Effector memory CD8-positive, alpha-beta T cell (primary cell): ENCODE data around the gene HAND1.

Source experiments
- ATAC-seq: fragments of 150-1000 bp; cut with Tn5 transposase; replicated peaks from 2 replicates; pipeline ENCODE4 v1.10.0; 2021; ENCODE audit warnings: mild to moderate bottlenecking, moderate library complexity
- DNase-seq, 3 experiments: peaks; one replicate each; pipeline ENCODE4 v3.0.0; 2021
- H3K27ac Mint-ChIP-seq, 2 donors: one replicate each; pipeline ENCODE4 v1.8.0; 2022; ENCODE audit warnings: mild to moderate bottlenecking in 2 of 2, mixed read lengths in 2 of 2, moderate library complexity in 2 of 2
- H3K27me3 Mint-ChIP-seq, 2 donors: one replicate each; pipeline ENCODE4 v1.8.0; 2022; ENCODE audit warnings: mixed read lengths in 2 of 2
- H3K36me3 Mint-ChIP-seq: one replicate; pipeline ENCODE4 v1.8.0; 2022; ENCODE audit warnings: mild to moderate bottlenecking, moderate library complexity, mixed read lengths; ENCODE audit not compliant: insufficient read depth
- H3K4me1 Mint-ChIP-seq, 2 donors: one replicate each; pipeline ENCODE4 v1.8.0; 2022; ENCODE audit warnings: low read depth in 2 of 2, mixed read lengths in 2 of 2
- H3K4me3 Mint-ChIP-seq, 2 donors: one replicate each; pipeline ENCODE4 v1.8.0; 2022; ENCODE audit warnings: mild to moderate bottlenecking in 2 of 2, mixed read lengths in 2 of 2, moderate library complexity in 2 of 2
- H3K9me3 Mint-ChIP-seq, 2 donors: one replicate each; pipeline ENCODE4 v1.8.0; 2022; ENCODE audit warnings: mixed read lengths in 2 of 2
- total RNA-seq, 9 experiments: gene quantifications; one replicate each; lab custom pipeline; 2026; lab: John Stamatoyannopoulos, UW

The HAND1 gene
- 0 to 0.11 (median 0) reads per million in 9 experiments for total RNA-seq

DNA sequence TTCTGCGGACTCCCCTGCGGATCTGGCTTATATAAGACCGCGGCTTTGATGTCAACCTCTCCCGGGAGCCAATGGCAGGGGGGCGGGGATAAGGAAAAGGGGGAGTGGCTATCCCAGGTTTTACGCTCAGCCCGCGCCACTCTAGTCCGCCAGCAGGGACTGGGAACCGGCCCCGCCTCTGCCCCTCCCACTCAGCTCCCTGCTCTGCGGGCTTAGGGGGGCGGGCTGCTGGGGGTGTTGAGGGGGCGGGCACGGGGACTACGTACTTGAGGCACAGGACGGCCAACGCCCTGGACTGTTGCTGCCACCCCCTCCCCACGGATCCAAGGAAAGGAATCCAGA lies at the start of gene HAND1:
Gene HAND1, minus strand, starts transcription at position 4 of the 342 bp plus-strand sequence. CDS start 219 bp downstream, outside the sequence.
- Mint-ChIP-seq H3K27ac (no peak within 1 kb of the TSS), H3K36me3 (peaks cover 6% of the 10 kb centered on the region), H3K4me1 (peaks cover 31 to 47% of the 10 kb centered on the region in 2 donors), H3K27me3 (peaks cover 84 to 94% of the 10 kb centered on the region in 2 donors), H3K9me3 (no peaks in the 10 kb centered on the region), H3K4me3 (peak within 1 kb of the TSS; percentile 60 to 69)
- no peak for DNase-seq
- ATAC-seq: no peak

DNA sequence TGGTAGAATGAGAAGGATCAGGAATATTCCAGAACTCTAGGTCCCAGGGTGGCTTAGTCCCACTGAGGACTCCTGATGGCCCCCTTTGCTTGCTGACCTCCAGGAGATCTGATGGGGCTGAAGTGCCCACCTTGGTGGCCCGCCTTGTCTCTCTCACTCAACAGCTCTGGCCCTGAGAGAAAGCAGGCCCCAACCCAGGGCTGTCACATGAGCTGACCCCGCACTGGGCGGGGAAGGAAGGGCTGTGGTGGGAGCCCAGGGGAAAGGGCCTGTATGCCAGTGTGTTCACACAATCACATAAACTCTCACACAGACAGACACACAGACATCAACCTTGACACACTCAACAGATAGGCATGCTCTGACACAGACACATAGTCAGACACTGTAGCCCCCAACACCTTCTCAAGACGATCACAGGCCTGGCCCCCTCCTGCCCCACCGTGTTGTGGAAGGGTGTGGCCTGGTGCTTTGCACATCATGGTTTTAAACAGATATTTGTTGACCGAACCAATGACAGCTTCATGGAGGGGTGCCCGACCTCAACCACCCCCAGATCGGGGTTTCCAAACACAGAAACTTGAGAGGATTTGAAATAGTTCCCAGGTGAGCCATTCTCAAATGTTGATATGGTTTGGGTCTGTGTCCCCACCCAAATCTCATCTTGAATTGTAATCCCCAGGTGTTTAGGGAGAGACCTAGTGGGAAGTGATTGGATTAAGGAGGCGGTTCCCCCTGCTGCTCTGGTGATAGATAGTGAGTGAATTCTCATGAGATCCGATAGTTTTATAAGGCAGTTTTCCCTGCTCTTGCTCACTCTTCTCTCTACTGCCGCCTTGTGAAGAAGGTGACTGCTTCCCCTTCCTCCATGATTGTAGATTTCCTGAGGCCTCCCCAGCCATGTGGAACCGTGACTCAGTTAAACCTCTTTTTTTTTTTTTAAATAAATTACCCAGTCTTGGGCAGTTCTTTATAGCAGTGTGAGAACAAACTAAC lies 48.5 kb upstream of the HAND1 start:
- Mint-ChIP-seq H3K4me1 (no peaks in the 10 kb centered on the region), H3K27ac (no peak overlapping the region), H3K4me3 (no peak overlapping the region), H3K9me3 (no peaks in the 10 kb centered on the region), H3K36me3 (no peaks in the 10 kb centered on the region), H3K27me3 (peaks cover 33 to 79% of the 10 kb centered on the region in 2 donors)
- no peak for ATAC-seq
- DNase-seq: no peak

DNA sequence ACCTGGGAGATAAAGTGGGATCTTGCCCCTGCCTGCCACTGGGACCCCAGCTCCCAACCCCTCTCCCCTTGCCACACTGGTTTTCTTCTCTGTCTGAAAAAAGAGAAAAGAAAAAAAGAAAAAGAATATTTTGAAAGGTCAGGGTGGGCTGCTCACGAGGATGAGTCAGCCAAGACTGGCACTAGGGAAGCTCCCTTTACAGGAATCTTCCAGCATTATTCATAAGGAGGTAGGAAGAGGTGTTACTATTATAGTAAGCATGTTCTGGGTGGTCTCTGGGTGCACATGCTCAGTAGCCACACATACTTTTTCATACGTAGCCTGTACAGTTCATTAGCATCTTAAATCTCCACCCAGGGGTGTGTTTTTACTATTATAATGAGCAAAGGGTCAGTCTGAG lies 46.8 kb upstream of the HAND1 start:
- no peak overlapping the region for H3K4me3 Mint-ChIP-seq
- no peak for ATAC-seq
- H3K27me3 Mint-ChIP-seq: peaks cover 41 to 87% of the 10 kb centered on the region in 2 donors
- no peaks in the 10 kb centered on the region for H3K9me3 Mint-ChIP-seq
- DNase-seq: no peak
- H3K4me1 Mint-ChIP-seq: peaks cover 0 to 3% of the 10 kb centered on the region in 2 donors
- H3K27ac Mint-ChIP-seq: no peak overlapping the region
- no peaks in the 10 kb centered on the region for H3K36me3 Mint-ChIP-seq

DNA sequence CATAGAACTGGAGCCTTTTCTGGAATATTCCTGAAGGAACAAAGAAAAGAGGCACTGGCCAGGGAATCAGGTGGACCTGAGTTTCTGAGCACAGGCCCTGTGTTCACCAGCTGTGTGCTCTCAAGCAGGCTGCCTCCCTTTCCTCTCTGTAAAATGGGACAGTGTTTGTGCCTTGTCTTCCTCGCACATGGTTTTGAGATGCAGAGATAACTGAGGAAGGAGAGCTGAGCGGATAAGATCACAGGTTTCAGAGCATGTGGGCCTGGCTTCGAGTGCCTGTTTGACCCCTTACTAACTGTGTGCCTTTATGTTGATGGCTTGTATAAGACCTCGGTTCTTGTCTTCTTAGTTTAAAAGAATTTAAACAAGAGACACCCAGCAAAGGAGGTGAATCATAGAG lies 46.2 kb upstream of the HAND1 start:
- ATAC-seq (no peak), DNase-seq (no peak)
- no peak overlapping the region for H3K4me3 Mint-ChIP-seq
- no peaks in the 10 kb centered on the region for H3K36me3 Mint-ChIP-seq
- H3K9me3 Mint-ChIP-seq: no peaks in the 10 kb centered on the region
- peaks cover 0 to 3% of the 10 kb centered on the region in 2 donors for H3K4me1 Mint-ChIP-seq
- peaks cover 48 to 89% of the 10 kb centered on the region in 2 donors for H3K27me3 Mint-ChIP-seq
- no peak overlapping the region for H3K27ac Mint-ChIP-seq

DNA sequence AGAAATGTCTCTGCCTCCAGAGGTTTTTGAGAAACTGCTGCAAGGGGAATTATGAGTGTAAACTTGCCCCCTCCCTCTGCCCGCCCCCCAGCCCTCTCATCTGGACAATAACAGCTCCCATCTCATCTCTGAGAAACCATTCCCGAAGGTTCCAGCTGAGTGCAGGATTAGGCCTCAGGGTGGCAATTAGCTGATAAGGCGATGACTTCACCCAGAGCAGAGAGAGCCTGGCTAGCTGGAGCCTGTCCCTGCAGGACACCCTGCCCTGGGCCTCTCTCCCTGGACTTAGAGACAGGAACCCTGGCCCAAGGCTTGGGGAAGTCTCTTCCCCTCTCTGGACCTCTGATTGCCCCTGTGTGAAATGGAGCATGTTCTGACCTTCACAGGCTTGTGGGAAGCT lies 45.7 kb upstream of the HAND1 start:
- ATAC-seq: no peak
- peaks cover 50 to 89% of the 10 kb centered on the region in 2 donors for H3K27me3 Mint-ChIP-seq
- H3K4me1 Mint-ChIP-seq: peaks cover 0 to 3% of the 10 kb centered on the region in 2 donors
- H3K4me3 Mint-ChIP-seq: no peak overlapping the region
- no peak for DNase-seq
- no peaks in the 10 kb centered on the region for H3K36me3 Mint-ChIP-seq
- H3K27ac Mint-ChIP-seq: no peak overlapping the region
- no peaks in the 10 kb centered on the region for H3K9me3 Mint-ChIP-seq

DNA sequence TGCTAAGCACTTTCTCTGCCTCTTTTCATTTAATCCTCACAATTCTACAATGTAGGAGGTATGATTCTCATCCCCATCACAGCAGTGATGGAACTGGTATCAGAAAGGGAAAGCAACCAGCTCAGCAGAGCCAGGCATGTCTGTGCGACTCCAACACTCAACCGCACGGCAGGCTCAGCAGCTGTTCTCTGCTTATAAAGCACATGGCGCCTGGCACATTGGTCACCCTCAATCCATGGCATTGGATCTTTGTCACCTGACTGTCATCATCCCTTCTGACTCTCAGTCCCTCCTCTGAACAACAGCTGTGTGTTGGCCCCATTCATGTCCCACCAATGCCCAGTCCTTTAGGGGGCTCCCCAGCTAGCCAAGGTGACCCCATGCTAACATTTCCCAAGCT lies 45.1 kb upstream of the HAND1 start:
- peaks cover 0 to 3% of the 10 kb centered on the region in 2 donors for H3K4me1 Mint-ChIP-seq
- no peaks in the 10 kb centered on the region for H3K9me3 Mint-ChIP-seq
- H3K4me3 Mint-ChIP-seq: no peak overlapping the region
- no peaks in the 10 kb centered on the region for H3K36me3 Mint-ChIP-seq
- peaks cover 55 to 89% of the 10 kb centered on the region in 2 donors for H3K27me3 Mint-ChIP-seq
- no peak overlapping the region for H3K27ac Mint-ChIP-seq
- ATAC-seq: no peak
- no peak for DNase-seq

DNA sequence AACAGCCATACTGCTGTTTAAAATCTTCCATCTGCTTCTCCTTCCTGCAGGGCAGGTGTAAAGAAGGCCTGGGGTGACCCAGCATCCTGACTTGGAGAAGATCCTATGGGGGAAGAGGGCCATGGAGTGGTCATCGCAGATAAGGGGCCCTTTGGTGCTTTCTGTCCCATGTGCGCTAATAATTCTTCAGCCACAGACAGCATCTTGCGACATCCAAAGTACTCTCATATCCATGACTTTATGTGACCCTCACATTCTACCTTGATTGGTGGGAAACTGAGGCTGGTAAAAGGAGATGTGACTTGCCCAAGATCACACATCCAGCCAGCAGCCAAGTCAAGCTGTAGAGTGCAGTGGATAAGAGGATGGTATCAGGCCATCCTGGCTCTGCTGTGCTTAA lies 44.3 kb upstream of the HAND1 start:
- H3K27me3 Mint-ChIP-seq: peaks cover 52 to 89% of the 10 kb centered on the region in 2 donors
- DNase-seq: no peak
- peaks cover 0 to 3% of the 10 kb centered on the region in 2 donors for H3K4me1 Mint-ChIP-seq
- H3K9me3 Mint-ChIP-seq: no peaks in the 10 kb centered on the region
- ATAC-seq: no peak
- no peak overlapping the region for H3K4me3 Mint-ChIP-seq
- H3K27ac Mint-ChIP-seq: no peak overlapping the region
- no peaks in the 10 kb centered on the region for H3K36me3 Mint-ChIP-seq

DNA sequence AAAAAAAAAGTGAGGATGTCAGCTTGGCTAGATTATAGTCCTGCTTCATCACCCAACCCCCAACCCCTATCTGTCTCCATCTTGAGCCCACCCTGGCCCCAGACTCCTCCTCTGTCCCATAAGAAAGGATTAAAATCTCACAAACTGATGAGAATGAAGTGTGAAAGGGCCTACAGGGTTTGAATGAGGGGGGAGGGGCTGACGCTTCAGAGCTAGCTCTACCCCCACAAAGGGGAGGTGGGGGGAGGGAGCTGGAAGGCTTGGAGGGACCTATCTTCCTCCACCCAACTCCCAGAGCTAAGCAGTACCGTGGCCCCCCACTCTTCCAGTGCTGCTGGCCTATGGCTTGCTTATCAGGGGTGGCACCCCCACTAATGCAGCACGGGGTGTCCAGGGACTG lies 43.7 kb upstream of the HAND1 start:
- DNase-seq (no peak), ATAC-seq (no peak)
- H3K27me3 Mint-ChIP-seq: peaks cover 57 to 90% of the 10 kb centered on the region in 2 donors
- peaks cover 0 to 3% of the 10 kb centered on the region in 2 donors for H3K4me1 Mint-ChIP-seq
- no peaks in the 10 kb centered on the region for H3K36me3 Mint-ChIP-seq
- H3K27ac Mint-ChIP-seq: no peak overlapping the region
- H3K4me3 Mint-ChIP-seq: no peak overlapping the region
- H3K9me3 Mint-ChIP-seq: no peaks in the 10 kb centered on the region

DNA sequence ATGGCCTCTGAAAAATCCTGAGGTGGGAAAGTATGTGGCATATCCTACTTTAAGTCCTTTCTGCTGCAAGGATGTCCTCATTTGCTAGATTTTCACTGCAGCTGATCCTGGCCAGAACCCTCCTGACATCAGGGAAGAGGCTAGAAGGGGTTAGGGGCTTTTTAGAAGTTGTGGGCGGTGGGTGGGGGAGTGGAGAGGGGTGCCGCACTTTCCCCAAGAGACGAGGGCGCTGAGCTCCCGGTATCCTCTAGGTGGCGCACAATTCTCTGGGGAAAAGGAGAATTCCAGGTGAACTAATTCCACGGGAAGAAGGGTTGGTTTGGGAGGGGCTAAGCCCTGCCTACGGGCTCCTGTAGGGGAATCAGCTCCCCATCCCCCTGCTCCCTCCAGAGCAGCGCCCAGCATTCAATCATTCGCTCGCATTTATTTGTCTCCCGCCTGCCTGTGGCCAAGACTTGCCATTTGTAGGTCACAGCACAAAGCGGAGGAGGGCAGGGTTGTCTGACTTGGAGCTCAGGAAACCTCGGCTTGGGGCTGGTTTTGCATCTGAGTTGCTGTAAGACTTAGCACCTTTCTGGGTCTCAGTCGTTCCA lies 42.9 kb upstream of the HAND1 start:
- peaks cover 0 to 3% of the 10 kb centered on the region in 2 donors for H3K4me1 Mint-ChIP-seq
- no peak for ATAC-seq
- H3K27ac Mint-ChIP-seq: no peak overlapping the region
- no peaks in the 10 kb centered on the region for H3K36me3 Mint-ChIP-seq
- H3K27me3 Mint-ChIP-seq: peaks cover 50 to 89% of the 10 kb centered on the region in 2 donors
- no peak overlapping the region for H3K4me3 Mint-ChIP-seq
- H3K9me3 Mint-ChIP-seq: no peaks in the 10 kb centered on the region
- no peak for DNase-seq

DNA sequence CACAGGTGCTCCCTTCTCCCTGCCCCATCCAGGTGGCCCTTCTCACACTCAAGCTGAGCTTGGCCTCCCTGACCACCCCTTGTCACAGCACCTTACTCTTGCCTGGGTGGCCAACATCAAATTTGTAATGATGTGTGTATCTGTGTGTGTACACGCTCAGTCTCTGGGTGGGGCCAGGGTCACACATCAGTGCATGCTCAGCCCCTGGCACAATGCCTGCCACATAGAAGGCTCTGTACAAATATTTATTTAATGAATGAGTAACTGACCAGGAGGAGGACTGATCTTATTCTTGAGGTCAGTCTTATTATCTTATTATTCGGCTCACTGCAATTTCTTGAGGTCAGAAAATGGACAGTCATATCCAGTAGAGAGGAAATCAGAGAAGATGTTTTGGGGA lies 41.3 kb upstream of the HAND1 start:
- DNase-seq (no peak), ATAC-seq (no peak)
- Mint-ChIP-seq H3K4me1 (peaks cover 0 to 3% of the 10 kb centered on the region in 2 donors), H3K27me3 (peaks cover 49 to 89% of the 10 kb centered on the region in 2 donors), H3K36me3 (no peaks in the 10 kb centered on the region), H3K9me3 (no peaks in the 10 kb centered on the region), H3K4me3 (no peak overlapping the region), H3K27ac (no peak overlapping the region)

DNA sequence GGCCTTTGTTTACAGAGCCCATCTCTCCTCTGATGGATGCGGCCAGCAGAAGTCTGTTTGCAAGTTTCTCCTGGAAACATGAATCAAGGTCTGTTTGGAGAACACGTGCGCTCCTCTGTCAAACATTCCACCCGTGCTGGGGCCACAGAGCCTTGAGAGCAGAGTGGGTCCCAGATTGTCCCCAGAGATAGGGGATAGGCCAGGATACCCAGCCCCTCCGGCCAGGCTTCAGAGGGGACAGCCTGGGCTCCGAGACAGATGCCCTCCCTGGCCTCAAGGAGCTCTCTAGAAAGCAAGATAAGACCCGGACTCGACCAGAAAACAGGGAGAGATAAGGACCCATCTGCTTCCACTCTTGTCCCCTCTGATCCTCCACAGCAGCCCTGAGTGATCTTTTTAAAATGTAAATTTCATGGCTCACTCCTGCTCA lies 40.4 kb upstream of the HAND1 start:
- ATAC-seq: no peak
- Mint-ChIP-seq H3K27ac (no peak overlapping the region), H3K4me3 (no peak overlapping the region), H3K36me3 (no peaks in the 10 kb centered on the region), H3K4me1 (peaks cover 5 to 8% of the 10 kb centered on the region in 2 donors), H3K9me3 (no peaks in the 10 kb centered on the region), H3K27me3 (peaks cover 47 to 90% of the 10 kb centered on the region in 2 donors)
- no peak for DNase-seq

DNA sequence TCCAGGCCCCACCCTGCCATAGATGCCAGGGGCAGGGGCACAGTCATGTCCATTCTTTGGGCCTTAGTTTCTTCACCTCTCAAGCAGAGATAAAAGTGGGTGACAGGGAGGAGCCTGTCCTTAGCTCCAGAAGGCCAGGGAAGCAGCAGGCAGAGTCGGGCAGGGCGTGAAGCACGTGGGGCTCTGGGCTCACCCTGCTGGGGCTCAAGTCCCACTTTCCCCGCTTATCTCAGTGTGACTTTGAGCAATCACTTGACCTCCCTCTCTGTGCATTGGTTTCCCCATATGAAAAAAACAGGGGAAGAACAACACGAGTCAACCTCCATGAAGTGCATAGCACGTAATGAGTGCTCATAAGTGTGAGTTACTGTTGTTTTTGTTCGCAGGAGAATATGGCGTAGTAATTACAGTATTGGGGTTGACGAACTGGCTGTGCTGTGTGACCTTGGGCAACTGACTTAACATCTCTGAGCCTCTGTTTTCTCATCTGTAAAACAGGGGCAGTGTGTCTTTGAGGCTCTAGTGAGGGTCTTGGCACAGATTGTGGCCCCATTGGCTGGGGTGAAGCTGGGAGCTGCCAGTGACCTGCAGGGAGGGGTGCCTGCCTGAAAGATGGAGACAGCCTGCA lies 39.9 kb upstream of the HAND1 start:
- H3K36me3 Mint-ChIP-seq: no peaks in the 10 kb centered on the region
- H3K9me3 Mint-ChIP-seq: no peaks in the 10 kb centered on the region
- ATAC-seq: no peak
- H3K4me3 Mint-ChIP-seq: no peak overlapping the region
- no peak for DNase-seq
- H3K4me1 Mint-ChIP-seq: peaks cover 5 to 8% of the 10 kb centered on the region in 2 donors
- H3K27me3 Mint-ChIP-seq: peaks cover 41 to 86% of the 10 kb centered on the region in 2 donors
- H3K27ac Mint-ChIP-seq: no peak overlapping the region

DNA sequence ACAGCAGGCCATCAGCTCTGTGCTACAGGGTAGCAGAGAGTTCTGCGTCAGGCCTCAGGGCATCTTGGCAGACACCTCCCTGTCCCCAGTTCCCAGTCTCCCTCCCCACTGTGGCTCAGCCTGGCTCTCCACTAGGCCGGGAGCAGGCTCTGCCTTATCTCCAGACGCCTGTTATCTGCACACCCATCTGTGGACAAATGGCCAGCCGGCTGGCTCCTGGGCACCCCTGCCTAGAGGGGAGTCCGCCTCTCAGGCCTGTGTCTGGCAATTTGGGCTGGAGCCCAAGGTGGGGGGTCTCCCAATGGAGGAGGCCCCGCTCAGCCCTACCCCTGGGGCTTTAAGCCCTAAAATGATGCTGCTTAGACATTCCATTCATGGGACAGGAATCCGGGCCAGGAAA lies 39.2 kb upstream of the HAND1 start:
- Mint-ChIP-seq H3K4me3 (no peak overlapping the region), H3K9me3 (no peaks in the 10 kb centered on the region), H3K27me3 (peaks cover 38 to 80% of the 10 kb centered on the region in 2 donors), H3K36me3 (no peaks in the 10 kb centered on the region), H3K4me1 (peaks cover 5 to 8% of the 10 kb centered on the region in 2 donors), H3K27ac (no peak overlapping the region)
- ATAC-seq (no peak), DNase-seq (no peak)
